GM19452 (cell line): ENCODE measurements around the gene PCGF3.
"Not testable (repeated sequence)": the region's sequence is repeated elsewhere in the genome, so short reads cannot be mapped to it uniquely, and the experiment has no call there.

Source experiments
- ATAC-seq: cut with Tn5 transposase; IDR thresholded peaks from one replicate; pipeline ENCODE4 v1.9.1; 2021; ENCODE audit not compliant: unreplicated experiment

PCGF3 gene

GRCh38 chr4:703336-704197 lies 2.1 kb upstream of the PCGF3 start:
- ATAC-seq, result no peak

GRCh38 chr4:704198-704891 lies 1.3 kb upstream of the PCGF3 start:
- no peak for ATAC-seq

GRCh38 chr4:704971-705277 lies 708 bp upstream of the PCGF3 start:
- no peak for ATAC-seq

GRCh38 chr4:706083-706633 lies 526 bp downstream of the PCGF3 start:
- ATAC-seq, result not testable (repeated sequence)

GRCh38 chr4:706834-707598 lies 1.4 kb downstream of the PCGF3 start:
- ATAC-seq, result no peak

- ATAC-seq, result no peak
Measured at GRCh38 chr4:707929-708630, 2.4 kb downstream of the PCGF3 start.

GRCh38 chr4:708631-708933 lies 3.0 kb downstream of the PCGF3 start:
- ATAC-seq, result no peak

- ATAC-seq, result no peak
Measured at GRCh38 chr4:709348-709747, 3.7 kb downstream of the PCGF3 start.

GRCh38 chr4:710116-710515 lies 4.5 kb downstream of the PCGF3 start:
- ATAC-seq, result no peak

- no peak for ATAC-seq
Measured at GRCh38 chr4:710916-711315, 5.3 kb downstream of the PCGF3 start.

- no peak for ATAC-seq
Measured at GRCh38 chr4:712093-712492, 6.5 kb downstream of the PCGF3 start.

- no peak for ATAC-seq
Measured at GRCh38 chr4:712916-713632, 7.4 kb downstream of the PCGF3 start.

- no peak for ATAC-seq
Measured at GRCh38 chr4:714087-714486, 8.5 kb downstream of the PCGF3 start.

GRCh38 chr4:717601-718320 lies 12.1 kb downstream of the PCGF3 start:
- no peak for ATAC-seq

GRCh38 chr4:718460-718859 lies 12.8 kb downstream of the PCGF3 start:
- no peak for ATAC-seq

GRCh38 chr4:720111-720860 lies 14.7 kb downstream of the PCGF3 start:
- ATAC-seq, result no peak

GRCh38 chr4:721261-722168 lies 15.9 kb downstream of the PCGF3 start:
- no peak for ATAC-seq

GRCh38 chr4:722169-722725 lies 16.6 kb downstream of the PCGF3 start:
- no peak for ATAC-seq
